ENCODE measurements around the gene GNPDA2. TPM values are rescaled to one million over a fixed set of nuclear protein-coding genes. Genes with fewer than 3 reads are reported as not detected.

GNPDA2 gene
- total and polyA plus RNA-seq, 2 experiments from 2014 or later: 31.8 to 38.0 TPM

- Histone ChIP-seq H3K4me3 (no peak overlapping the region), H3K27ac (no peak overlapping the region), H3K36me3 (ENCODE audit: low read depth) (no peaks in the 10 kb centered on the region), H3K79me2 (ENCODE audit: insufficient read depth) (no peaks in the 10 kb centered on the region), H3K9me2 (ENCODE audit: insufficient read depth) (no peaks in the 10 kb centered on the region), H3K9ac (no peak overlapping the region), H4K20me1 (ENCODE audit: insufficient read depth) (no peaks in the 10 kb centered on the region), H3K4me1 (ENCODE audit: insufficient read depth) (no peaks in the 10 kb centered on the region), H2AFZ (no peak overlapping the region), H3K27me3 (replicated peaks; ENCODE audit: insufficient read depth) (no peaks in the 10 kb centered on the region), H3F3A (ENCODE audit: insufficient read depth) (no peaks in the 10 kb centered on the region), H3K4me2 (ENCODE audit: unreplicated experiment) (no peak overlapping the region), H3K9me3 (ENCODE audit: low read depth) (no peaks in the 10 kb centered on the region)
- no peak for DNase-seq
- WGBS, 2 experiments (ENCODE audit: low coverage in 1 of 2, low lambda C conversion rate in 2 of 2, missing lambda C conversion rate in 2 of 2): 55 to 61% methylated on average over 4 of the region's 4 CpGs
- TF ChIP-seq EZH2 (IDR thresholded peaks at IDR 0.05; ENCODE audit: insufficient read depth, poor library complexity, severe bottlenecking) (no peak), EZH2phosphoT487 (IDR thresholded peaks at IDR 0.05; ENCODE audit: insufficient read depth, low read depth) (no peak)
- in situ Hi-C loops (cut with MboI): loop anchor here (25.0 kb wide), 1 partner anchor 1497 kb away; no protein-coding TSS in a partner anchor
Measured at GRCh38 chr4:44765116-44765515, 38.8 kb upstream of the GNPDA2 start.

GRCh38 chr4:44761306-44761705 lies 35.0 kb upstream of the GNPDA2 start:
- in situ Hi-C loops (cut with MboI): loop anchor here (25.0 kb wide), 1 partner anchor 1501 kb away; no protein-coding TSS in a partner anchor
- no peak overlapping the region for H3K9ac ChIP-seq
- no peak for TF ChIP-seq EZH2phosphoT487 (IDR thresholded peaks at IDR 0.05; ENCODE audit: insufficient read depth, low read depth)
- no peak for TF ChIP-seq EZH2 (IDR thresholded peaks at IDR 0.05; ENCODE audit: insufficient read depth, poor library complexity, severe bottlenecking)
- H3K27ac ChIP-seq: no peak overlapping the region
- H2AFZ ChIP-seq: peak overlapping the region; percentile 23; the same call in 1 of the 2 replicates
- no peaks in the 10 kb centered on the region for H3K27me3 ChIP-seq (replicated peaks; ENCODE audit: insufficient read depth)
- H3K4me3 ChIP-seq: no peak overlapping the region
- H3F3A ChIP-seq (ENCODE audit: insufficient read depth): no peaks in the 10 kb centered on the region
- peaks cover 4% of the 10 kb centered on the region; the same call in 1 of the 2 replicates for H3K4me1 ChIP-seq (ENCODE audit: insufficient read depth)
- no peak for DNase-seq
- WGBS, 2 experiments (ENCODE audit: low coverage in 1 of 2, low lambda C conversion rate in 2 of 2, missing lambda C conversion rate in 2 of 2): 10 to 14% methylated on average over 2 of the region's 2 CpGs
- no peak overlapping the region for H3K4me2 ChIP-seq (ENCODE audit: unreplicated experiment)
- no peaks in the 10 kb centered on the region for H3K9me3 ChIP-seq (ENCODE audit: low read depth)
- no peaks in the 10 kb centered on the region for H3K9me2 ChIP-seq (ENCODE audit: insufficient read depth)
- H3K36me3 ChIP-seq (ENCODE audit: low read depth): no peaks in the 10 kb centered on the region
- no peaks in the 10 kb centered on the region for H3K79me2 ChIP-seq (ENCODE audit: insufficient read depth)
- no peaks in the 10 kb centered on the region for H4K20me1 ChIP-seq (ENCODE audit: insufficient read depth)

GRCh38 chr4:44760142-44760898 lies 34.0 kb upstream of the GNPDA2 start:
- 17 to 18% methylated on average over 8 of the region's 8 CpGs for WGBS, 2 experiments (ENCODE audit: low coverage in 1 of 2, low lambda C conversion rate in 2 of 2, missing lambda C conversion rate in 2 of 2)
- Histone ChIP-seq H3K27ac (no peak overlapping the region), H3K4me1 (ENCODE audit: insufficient read depth) (peaks cover 4% of the 10 kb centered on the region; the same call in 1 of the 2 replicates), H3K9me3 (ENCODE audit: low read depth) (no peaks in the 10 kb centered on the region), H3K36me3 (ENCODE audit: low read depth) (no peaks in the 10 kb centered on the region), H3K79me2 (ENCODE audit: insufficient read depth) (no peaks in the 10 kb centered on the region), H3F3A (ENCODE audit: insufficient read depth) (no peaks in the 10 kb centered on the region), H3K4me2 (ENCODE audit: unreplicated experiment) (no peak overlapping the region), H4K20me1 (ENCODE audit: insufficient read depth) (no peaks in the 10 kb centered on the region), H3K9me2 (ENCODE audit: insufficient read depth) (no peaks in the 10 kb centered on the region), H3K4me3 (no peak overlapping the region; the same call in 1 of the 2 replicates), H2AFZ (peak overlapping the region; percentile 23; the same call in 1 of the 2 replicates), H3K27me3 (replicated peaks; ENCODE audit: insufficient read depth) (no peaks in the 10 kb centered on the region), H3K9ac (no peak overlapping the region)
- no peak for TF ChIP-seq EZH2phosphoT487 (IDR thresholded peaks at IDR 0.05; ENCODE audit: insufficient read depth, low read depth)
- TF ChIP-seq EZH2 (IDR thresholded peaks at IDR 0.05; ENCODE audit: insufficient read depth, poor library complexity, severe bottlenecking): no peak
- peak; percentile 62 for DNase-seq
- in situ Hi-C loops (cut with MboI): loop anchor here (25.0 kb wide), 1 partner anchor 1502 kb away; no protein-coding TSS in a partner anchor

- H3K9me2 ChIP-seq (ENCODE audit: insufficient read depth): no peaks in the 10 kb centered on the region
- H3K27me3 ChIP-seq (replicated peaks; ENCODE audit: insufficient read depth): no peaks in the 10 kb centered on the region
- H3K4me1 ChIP-seq (ENCODE audit: insufficient read depth): peaks cover 4% of the 10 kb centered on the region; the same call in 1 of the 2 replicates
- no peak overlapping the region for H3K27ac ChIP-seq
- no peak overlapping the region for H3K9ac ChIP-seq
- H3K9me3 ChIP-seq (ENCODE audit: low read depth): no peaks in the 10 kb centered on the region
- no peak overlapping the region for H3K4me2 ChIP-seq (ENCODE audit: unreplicated experiment)
- peak overlapping the region; percentile 12; the same call in 1 of the 2 replicates for H2AFZ ChIP-seq
- no peaks in the 10 kb centered on the region for H4K20me1 ChIP-seq (ENCODE audit: insufficient read depth)
- WGBS, 2 experiments (ENCODE audit: low coverage in 1 of 2, low lambda C conversion rate in 2 of 2, missing lambda C conversion rate in 2 of 2): 50 to 51% methylated on average over 2 of the region's 2 CpGs
- no peak for TF ChIP-seq EZH2 (IDR thresholded peaks at IDR 0.05; ENCODE audit: insufficient read depth, poor library complexity, severe bottlenecking)
- no peak for TF ChIP-seq EZH2phosphoT487 (IDR thresholded peaks at IDR 0.05; ENCODE audit: insufficient read depth, low read depth)
- no peaks in the 10 kb centered on the region for H3K79me2 ChIP-seq (ENCODE audit: insufficient read depth)
- no peak overlapping the region for H3K4me3 ChIP-seq
- H3F3A ChIP-seq (ENCODE audit: insufficient read depth): no peaks in the 10 kb centered on the region
- peak; percentile 34 for DNase-seq
- H3K36me3 ChIP-seq (ENCODE audit: low read depth): no peaks in the 10 kb centered on the region
- in situ Hi-C loops (cut with MboI): loop anchor here (25.0 kb wide), 1 partner anchor 1506 kb away; no protein-coding TSS in a partner anchor
Measured at GRCh38 chr4:44756559-44756958, 30.2 kb upstream of the GNPDA2 start.
